HG02840 (cell line): ENCODE results near the gene SMARCE1.

Experiments used
- ATAC-seq: cut with Tn5 transposase; IDR thresholded peaks from one replicate; pipeline ENCODE4 v1.9.1; 2021; ENCODE audit warnings: mild to moderate bottlenecking, moderate library complexity, moderate number of reproducible peaks; ENCODE audit not compliant: unreplicated experiment, low FRiP score

The SMARCE1 gene

GRCh38 chr17:40613467-40614154 lies 34.0 kb downstream of the SMARCE1 start:
- ATAC-seq = no peak

GRCh38 chr17:40612599-40613244 lies 34.9 kb downstream of the SMARCE1 start:
- no peak for ATAC-seq

DNA sequence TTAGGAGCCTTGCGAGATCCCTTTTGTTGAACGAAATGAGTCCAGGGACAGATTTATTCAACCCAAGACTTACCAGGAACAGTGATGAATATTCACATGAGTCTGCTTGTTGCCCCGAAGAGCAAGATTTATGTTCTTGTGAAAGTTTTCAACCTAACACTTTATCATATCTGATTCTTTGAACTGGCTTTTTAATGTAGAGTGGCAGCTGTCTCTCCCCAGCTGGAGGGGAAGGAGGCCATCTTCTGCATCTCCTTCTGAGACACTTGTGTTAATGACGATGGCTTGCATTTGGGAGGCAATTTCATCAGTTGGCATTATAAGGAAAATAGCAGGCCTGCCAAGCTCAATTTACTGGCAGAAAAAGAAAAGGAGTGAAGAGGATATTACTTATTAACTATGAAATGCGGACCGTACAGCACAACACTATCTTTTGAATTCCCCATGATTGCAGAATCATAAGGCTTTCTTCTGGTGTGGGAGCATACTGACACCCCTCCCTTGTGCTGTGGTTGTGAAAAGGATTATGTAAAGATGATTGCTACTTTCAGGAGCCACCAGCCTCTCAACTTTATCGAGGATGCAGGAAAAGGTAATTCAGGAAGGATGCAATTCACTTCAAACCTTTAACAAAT lies 35.7 kb downstream of the SMARCE1 start:
- ATAC-seq = no peak

DNA sequence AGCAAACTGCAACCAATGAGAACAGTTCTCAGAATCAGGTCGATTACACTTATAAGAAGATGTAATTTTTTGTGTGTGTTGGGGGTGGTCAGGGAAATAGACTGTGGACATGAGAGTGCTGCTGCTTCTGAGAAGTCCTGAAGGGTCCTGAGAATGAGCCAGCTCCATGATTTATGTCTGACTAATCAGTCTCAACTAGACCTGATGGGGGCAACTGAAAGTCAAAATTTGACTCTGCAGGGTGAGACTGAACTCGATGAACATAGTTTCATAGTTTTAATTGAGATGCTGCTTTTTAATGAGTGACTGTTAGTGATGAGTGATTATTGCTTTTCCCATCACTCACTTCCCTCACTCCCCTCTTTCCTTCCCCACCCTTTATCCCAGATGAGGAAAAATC lies 37.3 kb downstream of the SMARCE1 start:
- no peak for ATAC-seq

DNA sequence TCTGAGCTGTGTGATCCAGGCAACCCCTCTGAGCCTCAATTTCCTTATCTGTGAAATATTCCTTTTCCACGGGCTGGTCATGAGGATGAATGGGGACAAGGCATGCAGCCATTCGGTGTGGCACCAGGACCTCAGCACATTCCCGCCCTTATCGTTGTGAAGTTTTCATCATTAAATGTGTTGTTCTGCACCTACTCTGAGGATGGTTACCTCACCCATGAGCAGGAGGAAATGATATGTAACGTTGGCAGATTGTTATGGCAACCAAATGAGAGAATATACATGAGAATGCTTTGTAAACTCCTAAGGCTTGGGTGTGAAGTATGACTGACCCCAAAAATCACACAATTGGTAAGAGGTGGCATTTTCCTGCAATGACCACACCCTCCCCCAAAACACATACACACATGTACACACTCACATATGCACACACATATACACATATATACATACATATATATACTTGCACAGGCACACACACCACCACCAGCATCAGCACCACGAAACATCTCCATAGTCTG lies 39.5 kb downstream of the SMARCE1 start:
- ATAC-seq = no peak

- ATAC-seq = no peak
Observed at GRCh38 chr17:40607641-40608040, 40.0 kb downstream of the SMARCE1 start.

- no peak for ATAC-seq
Observed at GRCh38 chr17:40606548-40607353, 40.9 kb downstream of the SMARCE1 start.

- no peak for ATAC-seq
Observed at GRCh38 chr17:40605306-40605705, 42.3 kb downstream of the SMARCE1 start.

DNA sequence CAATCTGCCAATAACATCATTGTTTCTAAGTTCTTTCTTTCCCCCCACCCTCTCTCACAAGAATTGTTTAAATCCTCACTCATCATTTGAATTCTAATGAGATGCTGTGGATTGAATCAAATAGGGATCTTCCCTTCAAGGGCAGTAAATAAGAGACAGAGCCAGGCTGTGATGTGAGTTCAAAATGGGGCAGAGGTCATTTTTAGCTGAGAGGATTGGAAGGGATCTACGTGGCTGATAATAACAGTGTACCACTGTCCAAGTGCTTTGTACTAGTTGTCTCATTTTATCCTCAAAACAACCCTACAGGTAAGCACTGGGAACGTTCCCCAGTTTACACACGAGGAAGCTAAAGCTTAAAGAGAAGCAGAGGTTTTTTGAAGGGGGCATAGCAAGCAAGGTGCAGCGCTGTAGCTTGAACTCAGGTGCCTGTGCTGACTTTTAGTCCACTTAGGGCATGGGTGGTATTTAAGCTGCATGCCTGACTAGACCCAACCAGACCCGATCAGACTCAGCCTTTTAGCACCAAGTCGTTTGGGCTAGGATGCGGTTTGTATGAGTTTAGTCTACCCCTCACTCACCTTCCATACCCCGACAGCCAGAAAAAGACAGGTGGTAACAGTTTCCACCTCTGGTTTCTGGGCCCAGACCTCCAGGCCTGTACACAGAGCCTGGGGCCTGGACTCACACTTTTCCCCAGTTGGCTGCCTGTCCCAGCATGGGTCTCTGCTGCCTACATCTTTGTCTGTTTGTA lies 43.1 kb downstream of the SMARCE1 start:
- ATAC-seq = no peak

- ATAC-seq = no peak
Observed at GRCh38 chr17:40602445-40603443, 44.9 kb downstream of the SMARCE1 start.

- no peak for ATAC-seq
Observed at GRCh38 chr17:40600486-40601046, 47.1 kb downstream of the SMARCE1 start.

GRCh38 chr17:40599468-40599763 lies 48.2 kb downstream of the SMARCE1 start:
- no peak for ATAC-seq

- ATAC-seq = peak; percentile 70
Observed at GRCh38 chr17:40598619-40599467, 48.8 kb downstream of the SMARCE1 start.

GRCh38 chr17:40598301-40598618 lies 49.4 kb downstream of the SMARCE1 start:
- ATAC-seq = no peak

- ATAC-seq = no peak
Observed at GRCh38 chr17:40597556-40598300, 49.9 kb downstream of the SMARCE1 start.

- no peak for ATAC-seq
Observed at GRCh38 chr17:40597156-40597555, 50.5 kb downstream of the SMARCE1 start.

- ATAC-seq = no peak
Observed at GRCh38 chr17:40596261-40596919, 51.2 kb downstream of the SMARCE1 start.
